DOHH2 (cell line): Measurements from ENCODE around the gene MACROD2.

Experiments
- CTCF ChIP-seq: fragments of 200-600 bp; sonication (generic); IDR thresholded peaks from one replicate; pipeline ENCODE4 v1.5.1; 2014; ENCODE audit warnings: antibody characterized with exemption, mild to moderate bottlenecking, low read depth, low read length; ENCODE audit not compliant: poor library complexity, severe bottlenecking
- EZH2phosphoT487 ChIP-seq: fragments of 200-600 bp; sonication (generic); IDR thresholded peaks from 2 replicates; pipeline ENCODE4 v1.6.1; 2017; ENCODE audit warnings: borderline replicate concordance, mild to moderate bottlenecking, antibody characterized with exemption, low read length, moderate library complexity, mixed read lengths

GRCh38 chr20:15318682-15319081 is 1323.4 kb downstream of the MACROD2 start:
- TF ChIP-seq CTCF (no peak), EZH2phosphoT487 (no peak)
